Measurements from ENCODE around the gene ASB13.
A peak's percentile ranks its signal among the peaks of the same experiment; 100 is the strongest.

ASB13 gene, protein sequence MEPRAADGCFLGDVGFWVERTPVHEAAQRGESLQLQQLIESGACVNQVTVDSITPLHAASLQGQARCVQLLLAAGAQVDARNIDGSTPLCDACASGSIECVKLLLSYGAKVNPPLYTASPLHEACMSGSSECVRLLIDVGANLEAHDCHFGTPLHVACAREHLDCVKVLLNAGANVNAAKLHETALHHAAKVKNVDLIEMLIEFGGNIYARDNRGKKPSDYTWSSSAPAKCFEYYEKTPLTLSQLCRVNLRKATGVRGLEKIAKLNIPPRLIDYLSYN

GRCh38 chr10:5666008-5666840, at the start of gene ASB13:
Gene ASB13 (minus strand): TSS chr10:5666595. CDS start chr10:5666551, 44 bp downstream.
- ChIA-PET CTCF (interaction anchor here (1.2 to 1.4 kb wide), 2 partner anchors 12 to 20 kb away, joined by 3 to 4 read pairs; no protein-coding TSS in a partner anchor), POLR2A (no interaction called here)
- DNase-seq (ENCODE audit: extremely low spot score), result peak; percentile 61
- no peak for TF ChIP-seq CTCF (IDR thresholded peaks at IDR 0.05; ENCODE audit: control extremely low read depth, extremely low read depth, low read depth, missing control alignments)

GRCh38 chr10:5711642-5712041, 45.2 kb upstream of the ASB13 start:
- no peak for DNase-seq (ENCODE audit: extremely low spot score)
- POLR2A ChIA-PET, result no interaction called here
- TF ChIP-seq CTCF (IDR thresholded peaks at IDR 0.05; ENCODE audit: control extremely low read depth, extremely low read depth, low read depth, missing control alignments), result no peak
- CTCF ChIA-PET, result interaction anchor here (0.9 to 1.9 kb wide), 6 partner anchors 11 to 107 kb away, joined by 3 to 6 read pairs (median 4); no protein-coding TSS in a partner anchor

GRCh38 chr10:5710859-5711258, 44.5 kb upstream of the ASB13 start:
- TF ChIP-seq CTCF (IDR thresholded peaks at IDR 0.05; ENCODE audit: control extremely low read depth, extremely low read depth, low read depth, missing control alignments), result no peak
- CTCF ChIA-PET, result interaction anchor here (0.9 to 1.8 kb wide), 4 partner anchors 10 to 25 kb away, joined by 3 to 6 read pairs (median 4); no protein-coding TSS in a partner anchor
- DNase-seq (ENCODE audit: extremely low spot score), result no peak
- POLR2A ChIA-PET, result no interaction called here

DNA sequence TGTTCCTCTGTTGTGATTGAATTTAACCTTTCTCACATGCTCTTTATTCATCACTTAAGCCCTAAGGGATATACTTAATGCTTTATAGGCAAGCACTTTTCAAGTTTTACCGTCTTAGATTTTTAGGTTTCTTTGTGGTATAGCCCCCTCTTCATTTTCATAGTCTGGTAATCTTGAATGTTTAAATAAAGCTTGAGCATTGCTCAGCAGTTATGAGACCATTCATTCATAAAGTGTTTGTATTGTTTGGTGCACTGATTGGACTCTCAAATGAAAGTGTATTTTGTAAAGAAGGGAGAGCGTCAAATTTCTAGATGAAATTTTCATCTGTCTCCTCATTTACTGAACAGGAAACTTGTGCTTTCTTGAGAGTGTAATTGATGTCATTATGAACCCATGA, 43.5 kb upstream of the ASB13 start:
- CTCF ChIA-PET, result interaction anchor here (1.2 to 4.8 kb wide), 3 partner anchors 9 to 14 kb away, joined by 4 to 17 read pairs (median 7); no protein-coding TSS in a partner anchor
- POLR2A ChIA-PET, result no interaction called here
- no peak for DNase-seq (ENCODE audit: extremely low spot score)
- no peak for TF ChIP-seq CTCF (IDR thresholded peaks at IDR 0.05; ENCODE audit: control extremely low read depth, extremely low read depth, low read depth, missing control alignments)

- no peak for DNase-seq (ENCODE audit: extremely low spot score)
- ChIA-PET POLR2A (no interaction called here), CTCF (interaction anchor here (1.0 to 4.8 kb wide), 4 partner anchors 9 to 15 kb away, joined by 3 to 17 read pairs (median 6); no protein-coding TSS in a partner anchor)
- no peak for TF ChIP-seq CTCF (IDR thresholded peaks at IDR 0.05; ENCODE audit: control extremely low read depth, extremely low read depth, low read depth, missing control alignments)
These were observed 42.0 kb upstream of the ASB13 start for GRCh38 chr10:5708356-5708755.

DNA sequence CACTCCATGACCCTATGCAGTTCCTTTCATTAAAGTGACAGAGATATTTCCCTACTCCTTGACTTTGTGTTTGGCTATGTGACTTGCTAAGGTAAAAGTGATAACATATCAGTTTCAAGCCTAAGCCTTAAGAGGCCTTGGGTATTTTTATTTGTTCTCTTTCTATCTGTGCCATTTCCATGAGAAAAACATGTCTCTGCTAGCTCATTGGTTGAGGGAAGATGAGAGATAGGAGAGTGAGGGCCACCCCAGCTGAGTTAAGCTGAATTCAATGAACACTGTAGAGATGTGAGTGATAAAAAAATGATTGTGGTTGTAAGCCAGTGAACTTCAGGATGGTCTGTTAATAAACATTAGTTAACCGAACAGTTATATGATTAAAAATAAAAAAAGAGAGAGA, 31.7 kb upstream of the ASB13 start:
- no peak for TF ChIP-seq CTCF (IDR thresholded peaks at IDR 0.05; ENCODE audit: control extremely low read depth, extremely low read depth, low read depth, missing control alignments)
- ChIA-PET POLR2A (no interaction called here), CTCF (interaction anchor here (1.0 to 2.4 kb wide), 2 partner anchors 9 to 11 kb away, joined by 4 to 7 read pairs; no protein-coding TSS in a partner anchor)
- no peak for DNase-seq (ENCODE audit: extremely low spot score)
